HCT116 (cell line): Measurements from ENCODE around the gene TTC32.

Source experiments
- CTCF ChIP-seq, 3 experiments: fragments of 200-600 bp in 1 of 3; sonication (generic) in 1 of 3; IDR thresholded peaks in 2 of 3; conservative IDR thresholded peaks in 1 of 3; 2 replicates each; pipeline ENCODE4 v1.5.1; 2012 to 2017; ENCODE audit warnings: low read depth in 2 of 3, low read length in 2 of 3, antibody characterized with exemption in 1 of 3, borderline replicate concordance in 1 of 3, control low read depth in 1 of 3, mild to moderate bottlenecking in 1 of 3, mixed read lengths in 1 of 3, mixed run types in 1 of 3, moderate library complexity in 1 of 3; ENCODE audit not compliant: insufficient read depth in 1 of 3
- ELF1 ChIP-seq: IDR thresholded peaks from 2 replicates; pipeline ENCODE4 v1.6.1; 2012; ENCODE audit warnings: low read depth, borderline replicate concordance
- EZH2 ChIP-seq: fragments of 200-600 bp; sonication (generic); IDR thresholded peaks from 2 replicates; pipeline ENCODE4 v1.6.1; 2017; ENCODE audit warnings: antibody characterized with exemption, mixed run types
- FOSL1 ChIP-seq: IDR thresholded peaks from 2 replicates; pipeline ENCODE4 v1.6.1; 2012; ENCODE audit warnings: low read depth
- POLR2A ChIP-seq: IDR thresholded peaks from 2 replicates; pipeline ENCODE4 v1.7.0; 2011; ENCODE audit warnings: borderline replicate concordance; ENCODE audit not compliant: insufficient read depth, insufficient read length; ENCODE audit errors: extremely low read depth
- POLR2AphosphoS5 ChIP-seq: IDR thresholded peaks from 2 replicates; pipeline ENCODE4 v1.6.1; 2011; ENCODE audit warnings: mild to moderate bottlenecking, low read depth, low read length, moderate library complexity
- RAD21 ChIP-seq: IDR thresholded peaks from 2 replicates; pipeline ENCODE4 v1.6.1; 2012; ENCODE audit warnings: low read depth, mild to moderate bottlenecking
- SIN3A ChIP-seq: IDR thresholded peaks from 2 replicates; pipeline ENCODE4 v1.6.1; 2012; ENCODE audit warnings: low read depth
- SP1 ChIP-seq: IDR thresholded peaks from 2 replicates; pipeline ENCODE4 v1.6.1; 2012; ENCODE audit warnings: low read depth
- YY1 ChIP-seq: IDR thresholded peaks from 2 replicates; pipeline ENCODE4 v1.6.1; 2011; ENCODE audit warnings: low read length, low read depth, moderate library complexity, mild to moderate bottlenecking; ENCODE audit not compliant: insufficient replicate concordance; ENCODE audit errors: extremely low read depth
- ZBTB33 ChIP-seq: IDR thresholded peaks from 2 replicates; pipeline ENCODE4 v1.6.1; 2011; ENCODE audit warnings: mild to moderate bottlenecking, low read length, moderate library complexity; ENCODE audit not compliant: insufficient replicate concordance; ENCODE audit errors: extremely low read depth
- ZFX ChIP-seq: fragments of 450-650 bp; IDR thresholded peaks from 2 replicates; pipeline ENCODE4 v1.6.1; 2017
- TF ChIP-seq, protein P1 (sequence below): IDR thresholded peaks from 2 replicates; pipeline ENCODE4 v1.6.1; 2012; ENCODE audit warnings: low read depth
- TF ChIP-seq, protein P2 (sequence below): IDR thresholded peaks from 2 replicates; pipeline ENCODE4 v1.6.1; 2012

DNA sequence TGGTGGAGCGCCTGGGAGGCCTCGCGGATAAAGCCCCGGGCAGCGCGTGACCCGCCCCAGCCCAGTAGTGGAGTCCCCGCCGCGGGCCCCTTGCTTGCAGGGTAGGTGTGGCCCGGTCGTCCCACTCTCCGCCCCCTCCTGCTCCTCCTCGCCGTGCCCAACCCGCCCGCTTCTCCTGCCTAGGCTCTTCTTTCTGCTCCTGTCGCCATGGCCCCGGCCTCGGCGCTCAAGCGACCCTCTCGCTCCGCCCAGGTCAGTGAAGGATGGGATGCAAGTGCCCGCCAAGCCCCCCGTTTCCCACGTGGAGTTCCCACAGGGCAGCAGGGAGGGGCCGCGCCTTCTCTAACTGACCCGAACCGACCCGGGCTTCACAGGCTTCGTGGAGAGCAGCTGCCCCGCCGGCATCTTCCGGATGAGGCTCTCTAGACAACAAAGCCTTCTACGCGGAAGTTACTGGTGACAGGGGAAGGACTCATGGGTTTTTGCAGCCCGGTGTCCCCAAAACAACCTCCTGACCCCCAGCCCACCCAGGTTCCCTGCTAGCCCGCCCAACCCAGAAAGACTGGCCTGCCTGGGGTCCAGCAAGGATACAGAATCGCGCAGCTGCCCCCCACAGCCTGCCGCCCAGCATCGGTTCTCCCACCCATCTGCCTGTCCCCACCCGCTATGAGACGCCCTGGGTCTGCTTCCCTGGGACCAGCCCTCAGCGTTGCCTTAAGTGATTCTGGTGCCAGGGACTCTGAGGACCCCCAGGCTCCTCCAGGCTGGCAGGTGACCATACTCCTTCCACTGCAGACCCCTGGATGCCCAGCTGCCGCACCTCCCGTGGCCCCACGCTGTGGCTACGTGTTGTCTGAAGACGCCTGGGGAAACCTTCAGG is 32.8 kb downstream of the TTC32 start:
- TF ChIP-seq YY1 (no peak), POLR2AphosphoS5 (no peak), POLR2A (no peak), CTCF (IDR thresholded peaks at IDR 0.05 in 2 of 3, conservative IDR thresholded peaks at IDR 0.05 in 1 of 3; ENCODE audit: borderline replicate concordance in 1 of 3, insufficient read depth in 1 of 3, low read depth in 2 of 3, low read length in 2 of 3) (no peak), FOSL1 (no peak), ZBTB33 (no peak), SIN3A (no peak), EZH2 (no peak), ZFX (no peak), RAD21 (no peak), SP1 (no peak), ELF1 (no peak)
- TF ChIP-seq, protein P1, sequence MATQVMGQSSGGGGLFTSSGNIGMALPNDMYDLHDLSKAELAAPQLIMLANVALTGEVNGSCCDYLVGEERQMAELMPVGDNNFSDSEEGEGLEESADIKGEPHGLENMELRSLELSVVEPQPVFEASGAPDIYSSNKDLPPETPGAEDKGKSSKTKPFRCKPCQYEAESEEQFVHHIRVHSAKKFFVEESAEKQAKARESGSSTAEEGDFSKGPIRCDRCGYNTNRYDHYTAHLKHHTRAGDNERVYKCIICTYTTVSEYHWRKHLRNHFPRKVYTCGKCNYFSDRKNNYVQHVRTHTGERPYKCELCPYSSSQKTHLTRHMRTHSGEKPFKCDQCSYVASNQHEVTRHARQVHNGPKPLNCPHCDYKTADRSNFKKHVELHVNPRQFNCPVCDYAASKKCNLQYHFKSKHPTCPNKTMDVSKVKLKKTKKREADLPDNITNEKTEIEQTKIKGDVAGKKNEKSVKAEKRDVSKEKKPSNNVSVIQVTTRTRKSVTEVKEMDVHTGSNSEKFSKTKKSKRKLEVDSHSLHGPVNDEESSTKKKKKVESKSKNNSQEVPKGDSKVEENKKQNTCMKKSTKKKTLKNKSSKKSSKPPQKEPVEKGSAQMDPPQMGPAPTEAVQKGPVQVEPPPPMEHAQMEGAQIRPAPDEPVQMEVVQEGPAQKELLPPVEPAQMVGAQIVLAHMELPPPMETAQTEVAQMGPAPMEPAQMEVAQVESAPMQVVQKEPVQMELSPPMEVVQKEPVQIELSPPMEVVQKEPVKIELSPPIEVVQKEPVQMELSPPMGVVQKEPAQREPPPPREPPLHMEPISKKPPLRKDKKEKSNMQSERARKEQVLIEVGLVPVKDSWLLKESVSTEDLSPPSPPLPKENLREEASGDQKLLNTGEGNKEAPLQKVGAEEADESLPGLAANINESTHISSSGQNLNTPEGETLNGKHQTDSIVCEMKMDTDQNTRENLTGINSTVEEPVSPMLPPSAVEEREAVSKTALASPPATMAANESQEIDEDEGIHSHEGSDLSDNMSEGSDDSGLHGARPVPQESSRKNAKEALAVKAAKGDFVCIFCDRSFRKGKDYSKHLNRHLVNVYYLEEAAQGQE: no peak
- TF ChIP-seq, protein P2, sequence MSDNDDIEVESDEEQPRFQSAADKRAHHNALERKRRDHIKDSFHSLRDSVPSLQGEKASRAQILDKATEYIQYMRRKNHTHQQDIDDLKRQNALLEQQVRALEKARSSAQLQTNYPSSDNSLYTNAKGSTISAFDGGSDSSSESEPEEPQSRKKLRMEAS: no peak
